ENCODE data around the gene TMEM147.

Gene TMEM147

DNA sequence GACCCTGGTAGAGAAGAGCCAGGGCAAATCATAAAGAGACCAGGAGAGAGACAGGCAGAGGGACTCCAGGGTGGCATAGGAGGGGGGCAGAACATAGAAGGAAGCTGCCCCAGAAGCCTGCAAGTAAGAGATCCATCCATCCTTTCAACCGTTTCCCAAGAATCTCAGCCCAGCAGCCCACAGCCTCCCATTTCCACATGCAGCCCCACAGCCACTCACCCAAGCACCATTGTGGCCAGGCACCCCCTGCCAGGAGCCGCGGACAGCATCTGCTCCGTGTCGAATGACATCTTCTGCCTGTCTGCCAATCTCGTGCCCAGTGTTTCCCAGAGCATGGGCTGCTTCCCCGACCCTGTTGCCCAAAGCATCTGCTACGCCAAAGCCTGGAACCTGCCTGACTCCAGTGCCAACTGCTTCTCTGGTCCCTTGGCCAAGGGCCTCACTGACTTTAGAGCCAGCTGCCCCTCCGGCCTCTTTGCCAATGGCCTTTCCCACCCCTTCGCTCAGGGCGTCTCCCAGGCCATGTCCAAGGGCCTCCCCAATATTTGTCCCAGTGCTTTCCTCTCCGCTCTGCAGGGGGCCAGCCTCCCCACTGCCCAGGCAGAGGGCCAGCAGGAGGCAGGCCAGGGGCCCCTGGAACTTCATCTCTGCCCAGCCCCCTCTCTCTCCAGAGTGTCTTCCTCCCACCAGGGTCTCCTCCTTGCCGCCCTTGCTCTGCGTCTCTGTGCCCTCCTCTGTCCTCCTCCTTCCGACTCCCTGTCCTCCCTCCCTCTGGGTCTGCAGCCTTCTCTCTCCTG lies 32.4 kb upstream of the TMEM147 start:
- no peak for DNase-seq (ENCODE audit: extremely low read depth, low read depth)
- TF ChIP-seq, protein P1, sequence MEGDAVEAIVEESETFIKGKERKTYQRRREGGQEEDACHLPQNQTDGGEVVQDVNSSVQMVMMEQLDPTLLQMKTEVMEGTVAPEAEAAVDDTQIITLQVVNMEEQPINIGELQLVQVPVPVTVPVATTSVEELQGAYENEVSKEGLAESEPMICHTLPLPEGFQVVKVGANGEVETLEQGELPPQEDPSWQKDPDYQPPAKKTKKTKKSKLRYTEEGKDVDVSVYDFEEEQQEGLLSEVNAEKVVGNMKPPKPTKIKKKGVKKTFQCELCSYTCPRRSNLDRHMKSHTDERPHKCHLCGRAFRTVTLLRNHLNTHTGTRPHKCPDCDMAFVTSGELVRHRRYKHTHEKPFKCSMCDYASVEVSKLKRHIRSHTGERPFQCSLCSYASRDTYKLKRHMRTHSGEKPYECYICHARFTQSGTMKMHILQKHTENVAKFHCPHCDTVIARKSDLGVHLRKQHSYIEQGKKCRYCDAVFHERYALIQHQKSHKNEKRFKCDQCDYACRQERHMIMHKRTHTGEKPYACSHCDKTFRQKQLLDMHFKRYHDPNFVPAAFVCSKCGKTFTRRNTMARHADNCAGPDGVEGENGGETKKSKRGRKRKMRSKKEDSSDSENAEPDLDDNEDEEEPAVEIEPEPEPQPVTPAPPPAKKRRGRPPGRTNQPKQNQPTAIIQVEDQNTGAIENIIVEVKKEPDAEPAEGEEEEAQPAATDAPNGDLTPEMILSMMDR (IDR thresholded peaks at IDR 0.05; ENCODE audit: low read depth, low read length), result no peak

DNA sequence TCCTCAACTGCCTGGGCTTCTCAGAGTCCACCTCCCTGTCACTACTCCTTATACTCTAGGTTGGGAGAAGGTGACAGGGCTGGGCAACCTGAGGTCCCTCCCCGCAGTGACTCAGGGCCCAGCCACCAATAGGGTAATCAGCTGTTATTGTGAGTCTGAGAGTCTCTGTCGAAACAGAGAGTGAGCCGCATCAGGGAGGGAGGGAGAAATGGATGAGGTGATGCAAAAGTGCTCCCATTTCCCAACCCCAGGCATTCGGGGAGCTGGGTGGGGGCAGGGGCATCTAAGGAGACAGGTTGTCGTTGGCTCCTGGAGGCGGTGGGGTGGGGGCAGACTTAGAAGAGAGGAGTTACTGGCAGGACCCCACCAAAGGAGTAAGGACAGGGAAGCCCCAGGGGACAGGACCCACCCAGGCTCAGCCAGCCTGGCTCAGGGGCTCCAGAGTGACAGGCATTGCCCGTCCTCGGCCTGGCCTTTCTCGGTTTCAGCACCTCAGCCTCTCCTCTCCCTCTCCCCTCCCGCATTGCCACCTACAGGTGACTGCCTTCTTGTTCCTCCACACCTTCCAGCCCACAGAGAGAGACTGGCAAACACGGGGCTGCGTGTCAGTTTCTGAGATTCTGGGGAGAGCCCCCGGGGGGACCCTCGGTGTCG lies 31.7 kb upstream of the TMEM147 start, which contains the start of gene DMKN:
DMKN (minus strand) TSS at position 22 of the 654 bp plus-strand sequence. CDS start 174 bp downstream, outside the sequence.
- TF ChIP-seq, protein P1 (IDR thresholded peaks at IDR 0.05; ENCODE audit: low read depth, low read length), result no peak; the same call in 1 of the 2 replicates
- DNase-seq (ENCODE audit: extremely low read depth, low read depth), result no peak

DNA sequence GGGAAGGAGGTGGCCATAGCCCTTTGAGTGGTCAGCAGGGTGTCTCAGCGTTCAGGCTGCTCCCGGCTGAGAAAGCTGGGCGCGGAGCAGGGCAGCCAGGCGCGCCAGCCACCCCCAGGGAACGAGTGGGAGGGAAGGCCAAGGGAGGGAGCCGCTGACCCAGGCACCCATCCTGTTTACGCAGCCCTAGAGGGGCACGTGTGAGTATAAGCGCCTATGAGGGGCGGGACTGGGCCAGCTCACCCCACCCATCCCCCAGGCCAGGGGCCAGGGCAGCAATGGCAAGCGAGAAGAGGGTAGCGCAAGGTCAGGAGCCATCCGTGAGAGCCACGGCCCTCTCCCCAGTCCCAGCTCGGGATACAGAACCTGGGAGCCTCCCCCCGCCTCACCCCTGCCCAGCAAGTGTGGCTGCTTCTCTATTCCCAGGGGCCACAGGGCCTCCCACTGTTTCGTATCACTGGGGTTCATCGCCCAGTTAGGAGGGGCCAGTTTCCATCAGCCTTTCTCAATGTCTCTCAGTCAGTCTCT lies 31.1 kb upstream of the TMEM147 start:
- TF ChIP-seq, protein P1 (IDR thresholded peaks at IDR 0.05; ENCODE audit: low read depth, low read length), result no peak
- no peak for DNase-seq (ENCODE audit: extremely low read depth, low read depth)

DNA sequence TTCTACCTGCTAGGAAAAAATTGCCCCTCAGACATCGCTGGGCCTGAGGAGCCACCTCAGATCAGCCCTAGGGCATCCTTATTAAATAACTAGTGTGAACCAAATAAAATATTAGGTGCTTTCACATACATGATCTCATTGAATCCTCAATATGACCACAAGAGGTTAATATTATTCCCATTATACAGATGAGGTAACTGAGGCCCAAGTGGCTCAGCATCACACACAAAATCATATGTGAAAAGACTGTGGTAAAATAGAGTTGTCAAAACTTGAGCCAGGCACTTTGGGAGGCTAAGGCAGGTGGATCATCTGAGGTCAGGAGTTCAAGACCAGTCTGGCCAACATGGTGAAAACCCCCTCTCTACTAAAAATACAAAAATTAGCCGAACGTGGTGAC lies 29.1 kb upstream of the TMEM147 start:
- TF ChIP-seq, protein P1 (IDR thresholded peaks at IDR 0.05; ENCODE audit: low read depth, low read length), result no peak
- no peak for DNase-seq (ENCODE audit: extremely low read depth, low read depth)

DNA sequence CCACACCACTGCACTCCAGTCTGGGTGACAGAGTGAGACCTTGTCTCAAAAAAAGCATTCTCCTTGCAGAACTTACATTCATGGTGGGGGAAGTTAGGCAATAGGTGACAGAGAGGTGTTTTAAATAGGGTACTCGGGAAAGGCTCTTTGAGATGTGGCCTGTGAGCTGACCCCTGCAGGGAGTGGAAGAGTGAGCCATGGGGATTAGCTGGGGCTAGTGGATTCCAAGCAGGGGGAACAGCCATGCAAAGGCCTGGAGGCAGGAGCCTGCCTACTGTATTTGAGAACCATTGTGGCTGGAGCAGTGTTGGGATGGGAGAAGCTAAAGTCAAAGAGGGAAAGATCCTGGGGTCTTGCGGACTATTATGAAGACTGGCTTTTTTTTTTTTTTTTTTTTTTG lies 28.1 kb upstream of the TMEM147 start:
- TF ChIP-seq, protein P1 (IDR thresholded peaks at IDR 0.05; ENCODE audit: low read depth, low read length), result no peak
- DNase-seq (ENCODE audit: extremely low read depth, low read depth), result no peak

DNA sequence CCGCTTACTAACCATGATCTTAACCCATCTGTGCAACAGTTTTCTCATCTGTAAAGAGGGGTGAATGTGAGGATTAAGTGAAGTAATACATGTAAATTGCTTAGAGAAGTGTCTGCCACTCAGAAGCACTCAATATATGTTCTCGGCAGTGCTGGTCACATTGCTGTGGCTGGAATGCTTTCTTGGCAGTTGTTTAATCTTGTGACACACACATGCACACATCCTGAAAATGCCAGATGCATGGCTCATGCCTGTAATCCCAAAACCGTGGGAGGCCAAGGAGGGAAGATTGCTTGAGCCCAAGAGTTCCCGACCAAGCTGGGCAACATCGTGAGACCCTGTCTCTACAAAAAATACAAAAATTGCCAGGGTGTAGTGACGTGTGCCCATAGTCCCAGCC lies 27.1 kb upstream of the TMEM147 start:
- TF ChIP-seq, protein P1 (IDR thresholded peaks at IDR 0.05; ENCODE audit: low read depth, low read length), result no peak
- DNase-seq (ENCODE audit: extremely low read depth, low read depth), result peak; percentile 79

DNA sequence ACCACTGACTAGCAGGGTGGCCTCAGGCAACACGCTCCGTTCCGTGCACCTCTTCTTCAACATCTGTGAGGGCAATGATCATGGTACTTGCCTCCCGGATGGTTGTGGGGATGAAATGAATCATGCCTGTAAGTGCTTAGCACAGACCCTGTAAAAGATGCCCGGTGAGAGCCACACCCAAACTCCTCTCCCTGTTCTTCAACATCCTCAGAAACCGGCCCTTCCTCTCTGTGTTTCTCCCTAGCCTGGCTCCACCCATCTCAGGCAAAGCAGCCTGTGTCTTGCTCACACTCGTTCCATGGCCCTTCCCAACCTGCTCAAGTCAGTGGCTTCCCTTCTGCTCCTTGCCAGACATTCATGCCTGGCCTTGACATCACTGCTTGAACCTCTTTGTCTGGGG lies 26.1 kb upstream of the TMEM147 start:
- TF ChIP-seq, protein P1 (IDR thresholded peaks at IDR 0.05; ENCODE audit: low read depth, low read length), result no peak
- no peak for DNase-seq (ENCODE audit: extremely low read depth, low read depth)
